Mononuclear cell (primary cell): ENCODE results near the gene ANKZF1. TPM values are rescaled to one million over a fixed set of nuclear protein-coding genes. Genes with fewer than 3 reads are reported as not detected.
A peak's percentile ranks its signal among the peaks of the same experiment; 100 is the strongest.

Source experiments
- H3K27me3 ChIP-seq: 2 replicates; pipeline ENCODE4 v1.6.0; 2011; ENCODE audit warnings: low read length, control low read depth; ENCODE audit not compliant: insufficient read depth
- H3K4me1 ChIP-seq: 2 replicates; pipeline ENCODE4 v1.5.1; 2011; ENCODE audit warnings: mild to moderate bottlenecking, low read length, control low read depth; ENCODE audit not compliant: insufficient read depth
- H3K4me3 ChIP-seq: 2 replicates; pipeline ENCODE4 v1.5.1; 2011; ENCODE audit warnings: mild to moderate bottlenecking, low read length, moderate library complexity
- H3K9me3 ChIP-seq: 2 replicates; pipeline ENCODE4 v1.5.1; 2011; ENCODE audit warnings: low read depth, mild to moderate bottlenecking, control low read depth, low read length
- total RNA-seq: library from RNA; depleted of rRNA; stranded (reverse); fragments of >200 nt; gene quantifications from one replicate; pipeline ENCODE4 v1.2.3, GENCODE V29; 2012

Gene ANKZF1
- total RNA-seq, 1 donor = 45.4 TPM

DNA sequence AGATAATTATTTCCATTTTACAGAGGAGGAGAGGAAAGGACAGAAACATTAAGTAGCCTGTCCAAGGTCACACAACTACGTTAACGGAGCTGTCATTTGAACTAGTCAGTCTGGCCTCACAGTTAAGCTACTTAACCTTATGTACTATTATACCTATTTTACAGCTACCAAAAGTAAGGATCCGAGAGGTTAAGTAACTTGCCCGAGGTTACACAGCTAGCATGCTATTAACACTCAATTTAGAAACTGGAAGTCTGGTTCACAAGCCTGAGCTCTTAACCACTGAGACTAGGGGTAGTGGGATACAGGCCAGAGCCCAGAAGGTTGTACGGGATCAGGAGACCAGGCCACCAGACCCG, 15.2 kb downstream of the ANKZF1 start:
- Histone ChIP-seq H3K27me3 (no peaks in the 10 kb centered on the region), H3K4me1 (peaks cover 61% of the 10 kb centered on the region), H3K4me3 (peak overlapping the region; percentile 81), H3K9me3 (no peaks in the 10 kb centered on the region)

DNA sequence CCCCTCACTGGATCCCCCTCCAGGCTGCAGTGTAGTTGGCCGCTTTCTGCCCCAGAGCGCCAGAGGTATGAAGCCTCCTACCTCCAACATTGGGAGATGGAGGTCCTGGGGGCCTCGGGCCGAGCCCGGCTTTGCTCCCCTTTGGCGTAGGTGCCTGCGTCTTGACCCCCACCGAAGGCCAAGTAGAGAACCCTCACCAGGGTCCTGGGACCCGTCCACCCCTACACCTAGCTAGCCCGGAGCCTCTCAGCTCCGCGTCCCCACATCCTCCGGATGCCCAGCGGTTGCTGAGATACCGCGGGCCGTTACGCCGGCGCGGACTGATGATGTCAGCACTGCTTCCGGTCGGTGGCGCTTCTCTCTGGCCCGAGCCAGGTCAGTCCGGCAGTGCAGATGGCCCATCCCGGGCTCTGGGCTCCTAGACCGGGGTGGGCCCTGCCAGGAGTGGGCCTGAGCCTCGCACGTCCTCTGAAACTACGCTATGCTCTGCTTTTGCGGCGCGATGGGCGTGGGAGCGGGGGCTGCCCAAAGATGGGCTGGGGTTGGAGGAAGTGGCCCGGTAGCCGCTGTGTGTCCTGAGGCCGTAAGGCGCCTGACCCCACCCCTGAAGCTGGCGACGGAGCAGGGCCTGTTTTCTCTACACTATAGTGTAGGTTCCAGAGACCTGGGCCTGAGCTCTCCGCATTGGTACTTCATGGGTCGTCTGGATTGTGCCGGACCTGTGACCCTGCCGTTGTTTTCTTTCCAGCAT, 15.7 kb downstream of the ANKZF1 start, which contains the start of the genes GLB1L and STK16:
Gene GLB1L, minus strand, starts transcription at position 297 of the 751 bp plus-strand sequence. CDS start 1,871 bp downstream, outside the sequence.
Gene STK16, plus strand, starts transcription at position 332 of the 751 bp plus-strand sequence. CDS start 521 bp downstream, outside the sequence.
- Histone ChIP-seq H3K4me1 (peaks cover 66% of the 10 kb centered on the region), H3K27me3 (no peaks in the 10 kb centered on the region), H3K9me3 (no peaks in the 10 kb centered on the region)

DNA sequence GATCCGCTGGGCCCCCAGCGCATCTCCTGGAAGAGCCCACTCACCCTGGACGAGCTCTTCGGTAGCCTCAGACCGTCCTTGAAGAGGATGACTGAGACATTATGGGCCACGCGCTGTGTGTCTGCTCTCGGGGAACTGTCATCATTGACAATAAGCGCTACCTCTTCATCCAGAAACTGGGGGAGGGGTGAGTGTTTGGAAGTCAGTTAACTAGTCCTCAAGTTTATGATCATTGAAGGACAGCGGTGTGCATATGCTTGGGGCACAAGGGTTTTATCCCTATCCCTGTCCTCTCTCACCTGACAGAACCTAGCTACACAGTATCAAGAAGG, 16.3 kb downstream of the ANKZF1 start:
- Histone ChIP-seq H3K27me3 (no peaks in the 10 kb centered on the region), H3K4me1 (peaks cover 72% of the 10 kb centered on the region), H3K9me3 (no peaks in the 10 kb centered on the region), H3K4me3 (peak overlapping the region; percentile 81)

More for the DNA sequence above, 15.7 kb downstream of the ANKZF1 start, which contains the start of the genes GLB1L and STK16:
- peak within 1 kb of the TSS; percentile 81 for H3K4me3 ChIP-seq

DNA sequence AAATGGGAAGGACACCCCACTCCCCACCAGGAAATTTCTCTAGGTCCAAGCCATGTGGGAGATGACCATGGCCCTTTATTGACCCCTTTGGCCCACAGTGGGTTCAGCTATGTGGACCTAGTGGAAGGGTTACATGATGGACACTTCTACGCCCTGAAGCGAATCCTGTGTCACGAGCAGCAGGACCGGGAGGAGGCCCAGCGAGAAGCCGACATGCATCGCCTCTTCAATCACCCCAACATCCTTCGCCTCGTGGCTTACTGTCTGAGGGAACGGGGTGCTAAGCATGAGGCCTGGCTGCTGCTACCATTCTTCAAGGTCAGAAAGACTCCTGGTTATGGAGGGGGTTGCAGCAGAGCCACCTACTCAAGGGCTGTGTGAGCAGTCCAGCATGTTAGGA, 17.0 kb downstream of the ANKZF1 start:
- Histone ChIP-seq H3K27me3 (no peaks in the 10 kb centered on the region), H3K4me3 (no peak overlapping the region), H3K9me3 (no peaks in the 10 kb centered on the region), H3K4me1 (peaks cover 79% of the 10 kb centered on the region)

DNA sequence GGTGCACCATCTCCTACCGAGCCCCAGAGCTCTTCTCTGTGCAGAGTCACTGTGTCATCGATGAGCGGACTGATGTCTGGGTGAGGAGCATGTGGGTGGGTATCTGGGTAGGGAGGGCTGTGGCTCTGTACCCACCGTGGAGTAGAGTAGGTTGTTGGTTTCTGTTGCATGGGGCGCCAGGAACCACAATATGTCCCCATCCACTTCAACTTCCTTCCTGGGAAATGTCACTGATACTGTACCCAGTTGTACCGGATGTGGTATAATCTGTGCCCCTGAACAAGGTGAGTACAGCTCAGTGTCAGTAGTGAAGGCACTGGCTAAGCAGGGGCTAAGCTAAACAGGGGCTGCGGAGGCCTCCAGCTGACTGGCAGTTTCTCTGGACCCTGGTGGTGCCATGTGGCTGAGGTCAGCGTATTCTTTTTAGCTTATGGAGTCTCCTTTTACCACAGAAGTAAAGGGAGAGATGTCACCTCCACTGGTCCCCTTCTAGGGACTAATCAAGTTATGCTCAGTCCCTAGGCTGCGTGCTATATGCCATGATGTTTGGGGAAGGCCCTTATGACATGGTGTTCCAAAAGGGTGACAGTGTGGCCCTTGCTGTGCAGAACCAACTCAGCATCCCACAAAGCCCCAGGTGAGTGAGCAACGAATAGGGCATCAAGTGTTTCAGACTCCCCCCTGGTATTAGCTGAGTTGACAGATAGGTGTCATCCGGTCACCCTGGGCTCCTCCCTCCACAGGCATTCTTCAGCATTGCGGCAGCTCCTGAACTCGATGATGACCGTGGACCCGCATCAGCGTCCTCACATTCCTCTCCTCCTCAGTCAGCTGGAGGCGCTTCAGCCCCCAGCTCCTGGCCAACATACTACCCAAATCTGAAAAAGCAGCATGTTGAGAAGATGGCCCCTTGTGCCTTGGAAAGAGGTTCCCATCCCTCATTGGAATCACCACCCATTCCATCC, 18.4 kb downstream of the ANKZF1 start:
- Histone ChIP-seq H3K9me3 (no peaks in the 10 kb centered on the region), H3K4me3 (no peak overlapping the region), H3K4me1 (peaks cover 86% of the 10 kb centered on the region), H3K27me3 (no peaks in the 10 kb centered on the region)

GRCh38 chr2:219248845-219249202, 19.2 kb downstream of the ANKZF1 start:
- Histone ChIP-seq H3K9me3 (no peaks in the 10 kb centered on the region), H3K27me3 (no peaks in the 10 kb centered on the region), H3K4me1 (peaks cover 84% of the 10 kb centered on the region), H3K4me3 (peak overlapping the region; percentile 22)

GRCh38 chr2:219249203-219249980, 19.8 kb downstream of the ANKZF1 start:
- Histone ChIP-seq H3K27me3 (no peaks in the 10 kb centered on the region), H3K4me3 (peak overlapping the region; percentile 22)

DNA sequence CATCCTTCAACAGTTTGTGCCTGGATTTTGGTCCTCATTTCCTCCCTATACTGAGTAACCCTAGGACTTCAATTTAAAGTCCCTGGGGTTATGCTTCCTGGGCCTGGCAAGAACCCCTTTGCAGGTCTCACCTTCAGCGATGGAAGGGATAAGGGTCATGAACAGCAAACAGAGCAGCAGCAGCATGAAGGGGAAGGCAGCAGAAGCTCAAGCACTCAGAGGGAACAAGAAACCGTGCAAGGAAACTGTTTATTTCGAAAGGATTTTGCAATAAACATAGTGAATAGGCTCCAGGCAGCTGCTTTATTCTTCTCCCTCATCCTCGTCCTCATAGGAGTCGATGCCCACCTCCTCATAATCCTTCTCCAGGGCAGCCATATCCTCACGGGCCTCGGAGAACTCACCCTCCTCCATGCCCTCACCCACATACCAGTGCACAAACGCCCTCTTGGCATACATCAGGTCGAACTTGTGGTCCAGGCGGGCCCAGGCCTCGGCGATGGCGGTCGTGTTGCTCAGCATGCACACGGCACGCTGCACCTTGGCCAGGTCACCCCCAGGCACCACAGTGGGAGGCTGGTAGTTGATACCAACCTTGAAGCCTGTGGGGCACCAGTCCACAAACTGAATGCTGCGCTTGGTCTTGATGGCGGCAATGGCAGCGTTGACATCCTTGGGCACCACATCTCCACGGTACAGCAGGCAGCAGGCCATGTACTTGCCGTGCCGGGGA, 20.6 kb downstream of the ANKZF1 start:
- Histone ChIP-seq H3K4me1 (peaks cover 75% of the 10 kb centered on the region), H3K4me3 (peak overlapping the region; percentile 22), H3K27me3 (no peaks in the 10 kb centered on the region), H3K9me3 (no peaks in the 10 kb centered on the region)

More at GRCh38 chr2:219249203-219249980, 19.8 kb downstream of the ANKZF1 start:
- H3K9me3 ChIP-seq = no peaks in the 10 kb centered on the region
- peaks cover 79% of the 10 kb centered on the region for H3K4me1 ChIP-seq

DNA sequence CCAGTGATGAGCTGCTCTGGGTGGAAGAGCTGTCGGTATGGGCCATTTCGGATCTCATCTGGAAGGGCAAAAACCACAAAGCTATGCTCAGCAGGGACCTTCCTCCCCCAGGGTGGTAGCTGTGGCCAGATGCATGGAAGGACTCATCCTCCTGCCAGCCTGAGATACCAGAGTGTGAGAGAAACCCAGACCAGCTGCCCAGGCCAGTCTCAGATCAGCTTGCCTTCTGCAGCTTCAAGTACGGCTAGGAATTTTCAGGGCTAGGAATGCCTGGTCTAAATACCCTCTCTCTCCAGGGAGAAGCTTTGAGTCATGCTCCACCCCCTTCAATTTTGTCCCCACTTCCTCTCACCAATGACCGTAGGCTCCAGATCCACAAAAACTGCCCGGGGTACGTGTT, 22.1 kb downstream of the ANKZF1 start:
- no peaks in the 10 kb centered on the region for H3K9me3 ChIP-seq
- no peaks in the 10 kb centered on the region for H3K27me3 ChIP-seq
- H3K4me3 ChIP-seq = peak overlapping the region; percentile 96
- peaks cover 68% of the 10 kb centered on the region for H3K4me1 ChIP-seq

- peak overlapping the region; percentile 96 for H3K4me3 ChIP-seq
- no peaks in the 10 kb centered on the region for H3K9me3 ChIP-seq
- no peaks in the 10 kb centered on the region for H3K27me3 ChIP-seq
- peaks cover 64% of the 10 kb centered on the region for H3K4me1 ChIP-seq
Measured at GRCh38 chr2:219252084-219252483, 22.5 kb downstream of the ANKZF1 start.

DNA sequence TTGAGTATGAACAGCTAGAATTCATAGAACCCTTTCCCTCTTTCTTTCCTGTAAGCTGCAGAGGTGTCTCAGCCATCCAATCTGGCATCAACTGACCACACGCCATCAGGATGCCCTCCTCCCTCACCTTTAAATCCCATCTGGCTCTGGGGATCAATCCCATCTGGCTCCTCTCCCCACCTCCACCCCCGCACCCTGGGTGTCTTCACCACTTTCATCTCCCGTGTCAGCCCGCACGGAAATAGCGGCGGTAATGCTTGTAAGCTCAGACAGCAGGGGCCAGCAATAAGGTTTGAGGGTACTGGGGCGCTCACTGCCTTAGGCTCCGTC, 22.9 kb downstream of the ANKZF1 start:
- Histone ChIP-seq H3K9me3 (no peaks in the 10 kb centered on the region), H3K4me3 (peak overlapping the region; percentile 96), H3K27me3 (no peaks in the 10 kb centered on the region), H3K4me1 (peaks cover 60% of the 10 kb centered on the region)

DNA sequence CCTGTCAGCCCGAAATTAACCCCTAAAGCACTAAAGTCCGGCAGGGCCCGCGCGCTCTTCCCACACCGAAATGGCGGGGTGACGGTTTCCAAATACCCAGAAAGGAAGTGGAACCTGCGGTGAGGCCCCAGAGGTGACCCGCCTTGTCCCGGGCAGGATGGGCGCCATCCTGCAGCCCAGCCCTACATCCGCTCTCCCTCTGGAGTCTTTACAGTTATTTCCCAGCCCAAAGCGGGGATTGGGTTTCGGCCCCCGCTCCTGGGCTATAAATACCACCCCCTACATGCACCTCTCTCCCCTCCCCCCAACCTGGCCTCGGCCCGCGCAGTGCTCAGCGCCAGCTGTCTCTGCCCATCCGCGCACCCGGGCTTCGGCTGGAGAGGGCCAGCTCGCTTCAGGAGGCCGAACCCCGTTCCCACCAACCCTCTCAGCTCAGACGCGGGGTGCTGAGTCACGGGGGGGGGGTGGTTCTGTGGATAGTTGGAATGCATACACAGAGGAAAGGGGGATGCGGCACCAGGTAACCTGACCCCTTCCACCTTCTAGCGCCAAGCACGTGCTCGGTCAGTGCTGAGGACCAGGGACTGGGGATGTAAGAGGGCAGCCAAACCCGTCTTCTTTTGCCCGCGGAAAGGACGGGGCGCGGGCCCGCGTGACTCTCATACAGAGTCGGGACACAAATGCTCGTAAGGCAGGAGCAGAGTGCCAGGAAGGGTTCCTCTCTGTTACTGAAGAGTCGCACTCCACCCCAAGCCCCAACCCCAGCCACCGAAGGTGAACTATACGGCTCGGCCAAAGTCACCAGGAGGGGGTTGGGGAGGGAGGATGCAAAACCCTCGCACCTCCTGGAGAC, 23.5 kb downstream of the ANKZF1 start, which contains the start of gene TUBA4B:
Gene TUBA4B, plus strand, starts transcription at position 344 of the 853 bp plus-strand sequence. Its CDS starts 165 bp downstream, at position 509.
- Histone ChIP-seq H3K4me3 (peak within 1 kb of the TSS; percentile 96), H3K9me3 (no peaks in the 10 kb centered on the region), H3K27me3 (no peaks in the 10 kb centered on the region), H3K4me1 (peaks cover 54% of the 10 kb centered on the region)

GRCh38 chr2:219253753-219254589, 24.4 kb downstream of the ANKZF1 start, which contains the start of gene TUBA4A:
Gene TUBA4A (minus strand): TSS chr2:219253918. CDS start chr2:219253858, 60 bp downstream.
- peaks cover 45% of the 10 kb centered on the region for H3K4me1 ChIP-seq
- H3K9me3 ChIP-seq = no peaks in the 10 kb centered on the region
- peak within 1 kb of the TSS; percentile 96 for H3K4me3 ChIP-seq
- no peaks in the 10 kb centered on the region for H3K27me3 ChIP-seq
